ENCODE measurements around the gene NAA38.

DNA sequence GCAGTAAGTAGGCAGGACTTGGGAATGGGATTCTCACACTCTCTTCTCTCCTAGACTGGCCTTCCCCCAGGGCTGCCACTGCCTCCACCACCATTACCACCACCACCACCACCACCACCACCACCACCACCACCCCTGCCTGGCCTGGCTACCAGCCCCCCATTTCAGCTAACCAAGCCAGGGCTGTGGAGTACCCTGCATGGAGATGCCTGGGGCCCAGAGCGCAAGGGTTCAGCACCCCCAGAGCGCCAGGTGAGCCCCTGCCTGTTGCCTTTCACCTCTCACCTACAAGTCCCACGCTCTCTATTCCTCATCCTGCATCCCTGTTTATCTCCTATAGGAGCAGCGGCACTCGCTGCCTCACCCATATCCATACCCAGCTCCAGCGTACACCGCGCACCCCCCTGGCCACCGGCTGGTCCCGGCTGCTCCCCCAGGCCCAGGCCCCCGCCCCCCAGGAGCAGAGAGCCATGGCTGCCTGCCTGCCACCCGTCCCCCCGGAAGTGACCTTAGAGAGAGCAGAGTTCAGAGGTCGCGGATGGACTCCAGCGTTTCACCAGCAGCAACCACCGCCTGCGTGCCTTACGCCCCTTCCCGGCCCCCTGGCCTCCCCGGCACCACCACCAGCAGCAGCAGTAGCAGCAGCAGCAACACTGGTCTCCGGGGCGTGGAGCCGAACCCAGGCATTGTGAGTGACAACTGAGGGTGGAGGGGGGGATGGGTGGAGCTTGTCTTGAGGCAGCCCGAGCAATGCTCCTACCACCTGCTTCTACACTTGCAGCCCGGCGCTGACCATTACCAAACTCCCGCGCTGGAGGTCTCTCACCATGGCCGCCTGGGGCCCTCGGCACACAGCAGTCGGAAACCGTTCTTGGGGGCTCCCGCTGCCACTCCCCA is 10.3 kb downstream of the NAA38 start:
- TF ChIP-seq, protein P1, sequence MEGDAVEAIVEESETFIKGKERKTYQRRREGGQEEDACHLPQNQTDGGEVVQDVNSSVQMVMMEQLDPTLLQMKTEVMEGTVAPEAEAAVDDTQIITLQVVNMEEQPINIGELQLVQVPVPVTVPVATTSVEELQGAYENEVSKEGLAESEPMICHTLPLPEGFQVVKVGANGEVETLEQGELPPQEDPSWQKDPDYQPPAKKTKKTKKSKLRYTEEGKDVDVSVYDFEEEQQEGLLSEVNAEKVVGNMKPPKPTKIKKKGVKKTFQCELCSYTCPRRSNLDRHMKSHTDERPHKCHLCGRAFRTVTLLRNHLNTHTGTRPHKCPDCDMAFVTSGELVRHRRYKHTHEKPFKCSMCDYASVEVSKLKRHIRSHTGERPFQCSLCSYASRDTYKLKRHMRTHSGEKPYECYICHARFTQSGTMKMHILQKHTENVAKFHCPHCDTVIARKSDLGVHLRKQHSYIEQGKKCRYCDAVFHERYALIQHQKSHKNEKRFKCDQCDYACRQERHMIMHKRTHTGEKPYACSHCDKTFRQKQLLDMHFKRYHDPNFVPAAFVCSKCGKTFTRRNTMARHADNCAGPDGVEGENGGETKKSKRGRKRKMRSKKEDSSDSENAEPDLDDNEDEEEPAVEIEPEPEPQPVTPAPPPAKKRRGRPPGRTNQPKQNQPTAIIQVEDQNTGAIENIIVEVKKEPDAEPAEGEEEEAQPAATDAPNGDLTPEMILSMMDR (IDR thresholded peaks at IDR 0.05): no peak
- TF ChIP-seq POLR2A (IDR thresholded peaks at IDR 0.05): no peak
- TF ChIP-seq EP300 (IDR thresholded peaks at IDR 0.05): no peak

Data from ovary (tissue), 3 donors.